Stimulated activated CD4-positive, alpha-beta T cell treated with anti-CD3 and anti-CD28 coated beads, Interleukin-4, amount 100 ng/mL, for 48 hours (primary cell): ENCODE measurements around the gene CDCA4.

Source experiments
- DNase-seq, 2 donors: peaks; one replicate each; pipeline ENCODE4 v3.0.0-alpha.2; 2020; ENCODE audit warnings: low read depth in 2 of 2

The CDCA4 gene

GRCh38 chr14:104989236-104989950, 31.5 kb downstream of the CDCA4 start:
- DNase-seq: no peak

DNA sequence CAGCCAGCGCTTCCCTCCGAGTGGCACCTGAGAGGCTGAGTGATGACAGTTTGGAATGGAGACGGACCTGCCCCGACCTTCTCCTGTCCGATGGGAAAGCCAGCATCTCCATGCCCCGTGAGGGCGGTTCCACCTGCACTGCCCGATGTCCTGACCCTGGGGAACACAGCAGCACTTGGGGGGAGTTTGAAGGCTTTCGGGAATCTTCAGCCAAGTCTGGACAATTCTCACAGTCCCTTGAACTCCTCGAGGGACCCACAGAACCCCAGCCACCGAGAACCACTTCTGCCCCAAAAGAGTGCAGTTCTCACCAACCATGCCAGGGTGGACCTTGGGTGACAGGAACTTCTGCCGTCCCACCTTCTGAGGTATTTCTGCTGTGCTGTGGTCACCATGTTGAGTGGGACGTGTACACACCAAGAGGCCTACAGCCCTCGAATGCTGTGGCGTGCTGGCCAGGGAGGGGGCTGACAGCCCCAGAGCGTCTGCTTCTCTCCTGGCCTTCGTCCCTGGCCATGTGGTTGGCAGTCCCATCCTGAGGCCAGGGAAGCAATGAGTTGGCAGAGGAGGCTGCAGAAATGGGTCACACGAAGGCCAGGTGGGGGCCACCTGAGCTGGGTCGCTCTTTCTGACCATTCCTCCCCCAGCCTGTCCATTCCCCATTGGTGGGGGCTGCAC, 34.3 kb downstream of the CDCA4 start:
- no peak for DNase-seq

DNA sequence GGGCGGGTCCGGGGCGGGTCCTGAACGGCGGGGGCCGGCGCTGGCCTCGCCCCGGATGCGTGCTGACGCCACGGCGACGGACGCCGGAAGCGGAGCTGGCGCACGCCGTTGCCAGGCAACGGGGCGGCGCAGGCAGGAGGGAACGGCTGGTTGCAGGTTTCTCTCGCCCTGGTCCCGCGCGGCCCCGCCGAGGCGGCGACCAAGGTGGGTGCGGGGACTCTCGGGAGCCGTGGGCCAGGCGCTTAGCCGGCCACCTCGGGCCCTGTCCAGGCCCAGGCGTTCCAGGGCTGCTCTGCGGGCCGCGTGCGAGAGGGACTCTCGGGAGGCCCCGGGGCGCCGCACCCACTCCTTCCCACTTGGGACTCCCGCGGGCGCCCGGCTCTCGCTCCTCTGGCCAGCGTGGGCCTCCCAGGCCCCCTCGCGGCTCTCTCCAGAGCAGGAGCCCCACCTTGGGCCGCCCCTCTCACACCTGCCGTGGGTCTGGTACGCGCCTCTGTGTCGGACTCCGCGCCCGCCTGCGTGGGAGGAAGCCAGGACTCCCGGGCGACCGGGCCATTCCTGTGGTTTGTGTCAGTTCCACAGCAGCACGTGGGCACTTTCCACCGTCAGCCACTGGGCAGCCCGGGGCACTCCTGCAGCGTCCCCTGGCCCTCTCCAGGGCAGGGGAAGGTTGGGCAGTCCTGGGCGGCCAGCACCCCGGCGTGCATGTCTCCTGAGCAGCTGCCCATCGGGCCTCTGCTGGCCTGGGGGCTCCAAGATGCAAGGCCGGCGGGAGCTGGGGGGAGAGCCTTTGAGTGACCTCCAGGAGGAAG, 35.0 kb downstream of the CDCA4 start, which contains the start of gene CLBA1:
Gene CLBA1, plus strand, starts transcription at position 114 of the 812 bp plus-strand sequence. Its CDS starts 644 bp downstream, at position 758.
- peak; percentile 80 to 82 for DNase-seq

DNA sequence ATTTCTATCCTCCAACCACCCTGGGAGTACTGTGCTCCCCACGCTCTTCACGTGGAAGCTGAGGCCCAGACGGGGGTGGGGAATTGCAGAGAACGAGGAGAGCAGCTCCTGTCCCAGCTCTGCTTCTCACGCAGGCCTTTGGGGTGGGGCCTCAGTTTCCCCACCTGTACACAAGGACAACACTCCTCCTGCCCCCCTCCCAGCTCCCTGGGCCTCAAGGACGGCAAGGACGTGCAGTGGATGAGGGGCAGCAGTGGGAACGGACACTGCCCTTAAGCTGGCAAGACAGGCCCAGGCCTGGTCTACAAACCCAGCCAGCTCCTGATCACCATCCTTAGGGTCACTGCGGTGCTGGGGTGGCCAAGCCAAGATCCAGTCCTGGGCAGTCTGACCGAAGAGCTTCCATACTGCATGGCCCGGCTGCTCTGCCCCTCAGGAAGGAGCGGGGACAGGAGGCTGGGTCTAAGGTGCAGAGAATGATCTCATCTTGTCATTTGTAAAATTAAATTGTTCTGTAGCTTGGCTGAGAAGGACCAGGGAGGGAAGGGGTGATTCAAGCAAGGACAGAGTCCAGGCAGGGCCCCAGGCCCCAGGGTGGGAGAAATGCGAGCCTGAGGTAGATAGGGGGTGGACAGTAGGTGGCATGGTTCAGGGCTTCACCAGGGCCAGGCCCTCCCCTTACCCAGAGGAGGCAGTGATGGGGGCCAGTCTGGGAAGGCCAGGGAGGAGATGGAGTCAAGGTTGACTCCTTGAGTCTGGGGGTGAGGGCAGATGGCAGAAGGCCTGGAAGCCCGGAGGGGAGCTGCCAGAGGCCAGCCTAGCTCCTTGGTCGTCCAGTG, 36.6 kb downstream of the CDCA4 start:
- DNase-seq: no peak

DNA sequence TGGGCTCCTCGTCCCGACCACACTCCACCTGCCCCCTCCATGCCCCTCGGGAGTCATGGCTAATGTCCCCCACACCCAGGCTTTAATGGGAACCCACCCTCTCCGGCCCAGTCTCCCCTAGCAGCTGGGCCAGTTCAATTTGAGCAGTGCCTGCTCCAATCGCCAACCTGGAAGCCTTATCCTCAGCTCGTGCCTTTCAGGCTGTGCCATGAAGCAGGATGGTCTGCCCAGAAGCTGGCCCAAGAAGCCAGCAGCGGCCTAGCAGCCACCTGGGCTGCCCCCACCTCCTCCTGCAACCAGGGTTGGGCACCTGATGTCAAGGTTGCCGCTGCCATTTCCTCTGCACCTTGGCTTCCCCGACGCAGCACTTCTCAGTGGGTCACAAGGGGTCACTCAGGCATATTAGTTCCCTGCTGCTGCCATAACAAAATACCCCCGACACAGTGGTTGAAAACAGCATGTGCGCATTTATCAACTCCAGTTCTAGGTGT, 37.6 kb downstream of the CDCA4 start:
- DNase-seq: no peak

DNA sequence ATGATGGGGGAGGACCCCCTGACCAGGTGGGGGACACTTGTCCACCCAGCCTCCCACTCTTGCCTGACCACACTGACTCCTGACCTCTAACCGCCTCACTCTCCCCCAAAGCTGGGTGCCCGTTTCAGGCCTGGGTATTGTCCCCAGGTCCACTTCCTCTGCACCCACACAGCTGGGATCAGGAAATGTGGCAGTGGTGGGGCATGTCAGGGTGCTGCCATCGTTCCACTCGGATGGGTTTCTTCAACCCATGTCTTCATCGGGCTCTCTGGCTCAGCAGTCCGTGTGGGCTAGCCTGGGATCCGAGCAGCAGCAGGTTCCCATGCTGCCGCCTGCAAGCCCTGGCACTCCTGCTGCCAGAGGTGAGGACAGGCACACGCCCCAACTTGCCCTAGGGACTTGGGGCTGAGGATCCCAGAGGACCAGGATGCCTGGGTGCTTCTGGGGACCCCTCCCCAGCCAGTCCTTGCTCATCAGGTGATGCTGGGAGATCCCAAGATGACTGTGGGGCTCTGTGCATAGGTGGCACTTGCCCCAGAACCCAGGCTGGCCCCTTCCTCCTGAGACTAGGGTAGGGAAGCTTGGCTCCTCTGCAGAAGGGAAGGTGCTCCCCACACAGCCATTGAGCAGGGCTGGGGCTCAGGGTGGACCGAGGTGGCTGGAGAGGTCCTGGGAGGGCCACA, 38.2 kb downstream of the CDCA4 start:
- no peak for DNase-seq

DNA sequence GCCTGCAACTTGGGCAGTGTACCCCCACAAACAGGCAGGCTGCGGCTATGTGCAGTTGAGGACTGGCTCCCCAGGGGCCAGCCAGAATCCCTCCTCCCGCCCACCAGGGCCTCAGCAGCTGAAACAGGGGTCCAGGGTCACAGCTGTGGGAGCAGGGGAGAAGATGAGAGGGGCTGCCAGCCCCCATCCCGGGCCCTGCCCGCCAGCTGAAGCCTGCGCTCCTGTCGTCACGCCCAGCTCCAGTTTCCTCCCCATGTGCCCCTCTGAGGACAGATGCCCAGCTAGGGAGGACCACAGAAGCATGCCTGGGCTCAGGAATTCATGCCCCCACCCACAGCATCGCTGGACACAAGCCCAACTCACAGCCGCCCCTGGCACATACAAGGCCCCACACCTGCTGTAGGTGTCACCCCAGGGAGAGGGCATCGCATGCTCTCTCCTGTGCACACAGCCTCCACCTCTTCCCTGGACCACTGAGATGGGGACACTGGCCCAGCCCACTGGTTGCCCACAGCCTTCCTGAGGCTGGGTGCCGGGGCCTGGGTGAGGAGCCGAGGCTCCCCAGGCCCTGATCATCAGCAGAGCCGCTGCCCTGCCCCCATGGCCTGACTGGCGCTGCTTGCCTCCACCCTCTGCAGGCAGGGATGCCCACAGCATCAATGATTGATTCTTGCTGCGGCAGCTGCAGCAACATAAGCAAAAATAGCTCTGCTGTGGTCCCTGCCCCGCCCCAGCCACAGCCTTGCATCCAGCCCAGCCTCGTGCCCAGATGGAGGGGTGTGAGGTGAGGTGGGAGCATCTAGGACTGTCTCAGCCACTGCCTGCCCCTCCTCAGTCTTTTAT, 39.0 kb downstream of the CDCA4 start:
- no peak for DNase-seq

DNA sequence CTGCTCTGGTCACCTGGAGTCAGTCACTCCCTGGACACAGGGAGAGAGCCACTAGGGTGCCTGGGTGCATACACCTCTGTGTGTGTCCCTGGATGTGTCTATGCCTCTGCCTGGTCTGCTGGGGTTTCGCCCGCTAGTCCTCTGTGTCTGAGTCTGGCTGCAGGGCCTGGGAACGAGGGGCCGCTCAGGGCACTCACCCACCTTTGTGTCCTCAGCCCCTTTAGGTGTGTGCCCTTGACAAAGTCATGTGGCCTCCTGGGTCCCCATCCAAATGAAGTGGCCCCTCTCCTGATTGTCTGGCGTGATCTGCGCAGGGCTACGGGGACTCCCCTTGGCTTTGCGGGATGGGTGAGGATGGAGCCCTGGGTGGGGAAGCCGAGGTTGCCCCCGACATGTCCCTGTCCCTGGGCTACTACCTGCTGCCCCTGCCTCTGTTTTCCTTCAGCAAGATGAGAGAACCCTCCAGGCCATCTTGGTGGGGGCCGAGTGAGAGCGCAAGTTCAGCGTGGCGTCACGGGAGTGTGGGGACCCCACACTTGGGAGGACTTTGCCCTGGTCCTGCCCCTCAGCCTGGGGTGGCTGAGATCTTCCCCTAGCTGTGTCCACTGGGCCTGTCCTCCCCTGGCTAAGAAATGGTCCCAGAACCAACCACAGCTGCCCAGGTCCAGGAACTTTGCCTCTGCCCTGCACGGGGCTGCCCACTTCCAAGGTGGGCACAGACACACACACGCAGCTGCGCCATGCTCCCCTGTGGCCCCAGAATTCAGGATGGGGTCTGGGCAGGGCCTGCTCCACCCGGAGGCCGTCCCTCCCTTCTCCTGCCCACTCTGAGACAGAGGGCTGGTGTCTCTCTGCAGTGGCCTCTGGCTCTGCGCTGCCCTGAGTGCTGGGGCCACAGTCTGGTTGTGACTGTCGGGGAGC, 40.0 kb downstream of the CDCA4 start:
- DNase-seq: no peak

GRCh38 chr14:104979758-104980610, 40.9 kb downstream of the CDCA4 start:
- DNase-seq: no peak

DNA sequence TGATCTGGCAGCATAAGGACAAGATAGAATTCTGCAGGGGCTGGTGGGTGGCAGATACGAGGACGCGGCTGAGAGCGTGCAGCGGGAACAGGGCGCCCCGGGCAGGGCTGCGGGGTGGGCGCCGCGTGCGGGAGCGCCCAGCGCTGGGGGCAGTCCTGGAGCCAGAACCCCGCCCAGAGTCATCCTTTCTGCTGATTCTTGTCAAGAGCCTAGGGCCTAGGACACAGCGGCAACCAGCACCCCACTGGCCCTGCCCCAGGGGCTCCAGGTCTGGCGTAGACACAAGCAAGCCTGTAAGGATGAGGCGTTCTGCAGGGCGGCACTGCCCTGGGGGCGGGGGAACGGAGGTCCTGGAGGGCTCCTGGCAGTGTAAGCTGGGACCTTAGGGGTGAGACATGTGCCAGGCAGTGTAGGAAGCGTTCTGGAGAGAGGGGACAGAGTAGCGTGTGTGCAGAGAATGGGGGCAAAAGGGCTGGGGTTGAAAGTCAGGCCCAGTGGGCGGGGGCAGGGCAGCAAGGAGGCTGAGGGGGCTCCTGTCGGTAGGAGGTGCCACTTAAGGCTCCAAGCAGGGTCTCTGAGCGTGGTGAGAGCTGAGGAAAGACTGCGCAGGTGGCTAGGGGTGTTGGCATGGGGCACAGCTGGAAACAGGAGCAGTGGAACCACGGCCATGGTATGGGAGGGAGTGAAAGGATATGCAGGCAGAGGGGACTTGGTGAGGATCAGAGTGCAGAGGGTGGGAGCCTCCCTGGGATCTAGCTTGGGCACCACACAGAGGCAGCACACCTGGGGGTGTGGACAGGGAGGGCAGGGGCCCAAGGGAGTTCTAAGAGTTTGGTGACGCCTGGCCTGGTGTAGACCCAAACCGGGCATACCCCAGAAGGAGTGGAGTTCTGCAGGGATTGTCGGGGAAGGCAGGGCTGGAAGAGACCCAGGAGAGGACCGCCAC, 41.9 kb downstream of the CDCA4 start:
- no peak for DNase-seq

GRCh38 chr14:104977681-104978653, 42.9 kb downstream of the CDCA4 start, which contains the start of gene AHNAK2:
Gene AHNAK2, minus strand, starts transcription at chr14:104978374. Its CDS starts 137 bp downstream, at chr14:104978237.
- DNase-seq: peak; percentile 39 to 48

- DNase-seq: no peak
Observed at GRCh38 chr14:104977008-104977680, 43.7 kb downstream of the CDCA4 start.

- DNase-seq: peak; percentile 77 to 94
Observed at GRCh38 chr14:104976198-104977007, 44.5 kb downstream of the CDCA4 start.
